SK-N-SH (cell line): ENCODE measurements around the gene SH3BGRL2.

Experiments used
- CHD2 ChIP-seq: fragments of 150-350 bp; IDR thresholded peaks from 2 replicates; pipeline ENCODE4 v1.6.1; 2018; ENCODE audit warnings: low read length; ENCODE audit not compliant: partially characterized antibody
- EP300 ChIP-seq, 2 experiments: IDR thresholded peaks; 2 replicates each; pipeline versions ENCODE4 v1.4.0 to v1.6.1; 2012; ENCODE audit warnings: borderline replicate concordance in 1 of 2, low read depth in 1 of 2, low read length in 1 of 2
- FOXM1 ChIP-seq: IDR thresholded peaks from 2 replicates; pipeline ENCODE4 v1.4.0; 2012; ENCODE audit warnings: low read depth, mild to moderate bottlenecking
- SMC3 ChIP-seq: IDR thresholded peaks from 2 replicates; pipeline ENCODE4 v1.6.1; 2012; ENCODE audit warnings: low read depth, low read length, improper control_type of control experiment
- TCF12 ChIP-seq: IDR thresholded peaks from 2 replicates; pipeline ENCODE4 v1.4.0; 2012
- TF ChIP-seq, protein P1 (sequence below): fragments of 200-600 bp; sonication (generic); IDR thresholded peaks from 2 replicates; pipeline ENCODE4 v1.6.1; 2017; ENCODE audit warnings: antibody characterized with exemption, mild to moderate bottlenecking, moderate library complexity

DNA sequence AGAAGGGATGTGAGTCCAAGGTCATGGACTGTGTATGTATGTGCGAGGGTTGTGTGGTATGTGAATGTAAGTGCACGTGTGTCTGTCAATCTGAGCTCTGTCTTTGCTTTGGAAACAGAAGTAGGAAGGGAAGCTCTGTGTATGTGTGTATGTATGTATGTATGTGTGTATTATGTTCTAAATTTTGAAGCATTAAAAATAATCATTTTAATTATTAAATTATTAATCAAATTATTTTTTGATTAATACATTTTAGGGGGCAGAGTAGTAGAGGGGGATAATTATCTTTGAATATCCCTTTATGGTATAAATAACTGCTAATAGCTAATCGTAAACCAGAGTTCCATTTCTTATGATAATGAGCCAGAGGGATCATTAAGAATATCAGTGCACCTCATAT is 42.8 kb downstream of the SH3BGRL2 start:
- TF ChIP-seq TCF12 (no peak), CHD2 (no peak), FOXM1 (no peak), EP300 (IDR thresholded peaks at IDR 0.05; ENCODE audit: borderline replicate concordance in 1 of 2, low read depth in 1 of 2, low read length in 1 of 2) (no peak), SMC3 (no peak)
- TF ChIP-seq, protein P1, sequence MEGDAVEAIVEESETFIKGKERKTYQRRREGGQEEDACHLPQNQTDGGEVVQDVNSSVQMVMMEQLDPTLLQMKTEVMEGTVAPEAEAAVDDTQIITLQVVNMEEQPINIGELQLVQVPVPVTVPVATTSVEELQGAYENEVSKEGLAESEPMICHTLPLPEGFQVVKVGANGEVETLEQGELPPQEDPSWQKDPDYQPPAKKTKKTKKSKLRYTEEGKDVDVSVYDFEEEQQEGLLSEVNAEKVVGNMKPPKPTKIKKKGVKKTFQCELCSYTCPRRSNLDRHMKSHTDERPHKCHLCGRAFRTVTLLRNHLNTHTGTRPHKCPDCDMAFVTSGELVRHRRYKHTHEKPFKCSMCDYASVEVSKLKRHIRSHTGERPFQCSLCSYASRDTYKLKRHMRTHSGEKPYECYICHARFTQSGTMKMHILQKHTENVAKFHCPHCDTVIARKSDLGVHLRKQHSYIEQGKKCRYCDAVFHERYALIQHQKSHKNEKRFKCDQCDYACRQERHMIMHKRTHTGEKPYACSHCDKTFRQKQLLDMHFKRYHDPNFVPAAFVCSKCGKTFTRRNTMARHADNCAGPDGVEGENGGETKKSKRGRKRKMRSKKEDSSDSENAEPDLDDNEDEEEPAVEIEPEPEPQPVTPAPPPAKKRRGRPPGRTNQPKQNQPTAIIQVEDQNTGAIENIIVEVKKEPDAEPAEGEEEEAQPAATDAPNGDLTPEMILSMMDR = no peak
